Measurements from ENCODE around the gene ZNRF2. TPM values are rescaled to one million over a fixed set of nuclear protein-coding genes. Genes with fewer than 3 reads are reported as not detected.

The ZNRF2 gene
- total RNA-seq, 4 donors from 2014 or later: 60.8 to 83.0 (median 69.6) TPM

- intact Hi-C loops (cut with DNase I; ENCODE audit: low total_unique reads) (no loop called here), in situ Hi-C loops (cut with MboI; ENCODE audit: low pct_ligation_motif_present in 1 of 4, low pct_unique_long_range_greater_than_20kb in 1 of 4, low sequenced_read_pairs in 3 of 4) (no loop called here)
- Histone ChIP-seq H3K4me1 (peaks cover 16 to 52% (median 42%) of the 10 kb centered on the region in 4 donors), H3K27ac (no peak overlapping the region), H3K27me3 (no peaks in the 10 kb centered on the region), H3K36me3 (no peaks in the 10 kb centered on the region), H3K4me3 (no peak overlapping the region), H3K9me3 (no peaks in the 10 kb centered on the region)
- TF ChIP-seq EP300 (IDR thresholded peaks at IDR 0.05; ENCODE audit: low read depth) (no peak), CTCF (IDR thresholded peaks at IDR 0.05) (no peak), POLR2A (IDR thresholded peaks at IDR 0.05) (no peak), POLR2AphosphoS5 (IDR thresholded peaks at IDR 0.05) (no peak)
- no peak for DNase-seq
- 0 to 33% methylated on average over 1 of the region's 1 CpG for WGBS, 2 donors (ENCODE audit: low coverage in 1 of 2)
Observed at GRCh38 chr7:30327813-30328212, 43.4 kb downstream of the ZNRF2 start.

DNA sequence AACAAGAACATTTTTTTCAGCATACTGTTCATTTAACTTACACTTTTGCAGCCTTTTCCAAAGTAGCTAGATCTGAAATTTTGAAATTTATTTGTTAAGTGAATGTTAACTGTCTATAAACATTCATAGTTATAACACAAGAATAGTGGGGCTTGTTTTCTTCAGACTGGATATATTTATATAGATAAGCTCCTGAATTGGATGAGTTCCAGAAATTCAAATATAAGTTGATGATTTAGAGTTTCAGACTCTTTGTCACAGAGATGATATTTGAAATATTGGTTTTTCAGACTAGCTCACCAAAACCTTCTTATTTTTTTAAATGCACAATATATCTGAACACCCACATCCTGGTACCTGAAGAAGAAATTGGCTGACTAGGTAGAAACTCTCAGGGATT is 44.0 kb downstream of the ZNRF2 start:
- no peaks in the 10 kb centered on the region for H3K9me3 ChIP-seq
- H3K4me3 ChIP-seq: no peak overlapping the region
- in situ Hi-C loops (cut with MboI; ENCODE audit: low pct_ligation_motif_present in 1 of 4, low pct_unique_long_range_greater_than_20kb in 1 of 4, low sequenced_read_pairs in 3 of 4) (no loop called here), intact Hi-C loops (cut with DNase I; ENCODE audit: low total_unique reads) (no loop called here)
- no peak overlapping the region for H3K27ac ChIP-seq
- no peaks in the 10 kb centered on the region for H3K36me3 ChIP-seq
- H3K4me1 ChIP-seq: peaks cover 16 to 46% (median 37%) of the 10 kb centered on the region in 4 donors
- H3K27me3 ChIP-seq: no peaks in the 10 kb centered on the region
- no peak for DNase-seq
- TF ChIP-seq POLR2AphosphoS5 (IDR thresholded peaks at IDR 0.05) (no peak), POLR2A (IDR thresholded peaks at IDR 0.05) (no peak), CTCF (IDR thresholded peaks at IDR 0.05) (no peak), EP300 (IDR thresholded peaks at IDR 0.05; ENCODE audit: low read depth) (no peak)

DNA sequence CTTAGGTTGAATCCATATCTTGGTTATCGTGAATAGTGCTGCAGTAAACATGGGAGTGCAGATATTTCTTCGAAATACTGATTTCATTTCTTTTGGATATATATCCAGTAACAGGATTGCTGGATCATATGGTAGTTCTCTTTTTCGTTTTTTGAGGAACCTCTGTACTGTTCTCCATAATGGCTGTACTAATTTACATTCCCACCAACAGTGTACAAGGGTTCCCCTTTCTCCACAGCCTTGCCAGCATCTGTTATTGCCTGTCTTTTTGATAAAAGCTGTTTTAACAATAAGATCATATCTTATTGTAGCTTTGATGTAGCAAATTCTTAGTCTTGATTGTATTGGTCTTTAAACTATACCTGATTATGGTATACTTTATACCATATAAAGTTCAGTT is 45.3 kb downstream of the ZNRF2 start:
- H3K4me3 ChIP-seq: no peak overlapping the region

More for the DNA sequence above, 45.3 kb downstream of the ZNRF2 start:
- in situ Hi-C loops (cut with MboI; ENCODE audit: low pct_ligation_motif_present in 1 of 4, low pct_unique_long_range_greater_than_20kb in 1 of 4, low sequenced_read_pairs in 3 of 4): no loop called here
- WGBS, 2 donors (ENCODE audit: low coverage in 1 of 2): 67 to 72% methylated on average over 3 of the region's 3 CpGs
- no peak for DNase-seq
- Histone ChIP-seq H3K36me3 (no peaks in the 10 kb centered on the region), H3K9me3 (no peaks in the 10 kb centered on the region), H3K4me1 (peaks cover 16 to 43% (median 36%) of the 10 kb centered on the region in 4 donors), H3K27ac (peak overlapping the region; percentile 26 to 57 (median 54)), H3K27me3 (no peaks in the 10 kb centered on the region)
- TF ChIP-seq EP300 (IDR thresholded peaks at IDR 0.05; ENCODE audit: low read depth) (no peak), CTCF (IDR thresholded peaks at IDR 0.05) (no peak), POLR2A (IDR thresholded peaks at IDR 0.05) (no peak), POLR2AphosphoS5 (IDR thresholded peaks at IDR 0.05) (no peak)
- intact Hi-C loops (cut with DNase I; ENCODE audit: low total_unique reads): no loop called here

Data from transverse colon (tissue), 4 donors.